ENCODE measurements around the gene VPS45. TPM values are rescaled to one million over a fixed set of nuclear protein-coding genes. Genes with fewer than 3 reads are reported as not detected.
A peak's percentile ranks its signal among the peaks of the same experiment; 100 is the strongest.

The VPS45 gene
- total and polyA plus RNA-seq, 2 of the 13 experiments (the other 11 are each of a cell fraction or from before 2014, with no cell fraction given): 15.2 to 25.2 TPM

- TF ChIP-seq GLMP (CRISPR knock-in tag; IDR thresholded peaks at IDR 0.05; ENCODE audit: borderline replicate concordance) (no peak), ATF2 (CRISPR knock-in tag; IDR thresholded peaks at IDR 0.05) (peak; percentile 56; the same call in 1 of the 2 replicates), RFX3 (CRISPR knock-in tag; IDR thresholded peaks at IDR 0.05) (no peak), ELF3 (CRISPR knock-in tag; IDR thresholded peaks at IDR 0.05) (no peak; the same call in 1 of the 2 replicates), NAIF1 (CRISPR knock-in tag; IDR thresholded peaks at IDR 0.05; ENCODE audit: borderline replicate concordance) (peak; percentile 56; the same call in 1 of the 2 replicates), ZNF124 (CRISPR knock-in tag; IDR thresholded peaks at IDR 0.05) (no peak), ZNF235 (CRISPR knock-in tag; IDR thresholded peaks at IDR 0.05; ENCODE audit: borderline replicate concordance) (peak; percentile 32; the same call in 1 of the 2 replicates), RBAK (CRISPR knock-in tag; IDR thresholded peaks at IDR 0.05) (peak; percentile 46; the same call in 1 of the 2 replicates), POLR2G (IDR thresholded peaks at IDR 0.05; ENCODE audit: low read depth, low read length) (peak; percentile 75), CEBPG (CRISPR knock-in tag; IDR thresholded peaks at IDR 0.05) (peak; percentile 95), BCL3 (CRISPR knock-in tag; IDR thresholded peaks at IDR 0.05) (peak; percentile 83; the same call in 1 of the 2 replicates), SALL1 (CRISPR knock-in tag; IDR thresholded peaks at IDR 0.05) (peak; percentile 76), TARDBP (CRISPR knock-in tag; IDR thresholded peaks at IDR 0.05) (peak; percentile 68), SP2 (CRISPR knock-in tag; IDR thresholded peaks at IDR 0.05) (peak; percentile 66; the same call in 1 of the 2 replicates), HOXD1 (CRISPR knock-in tag; IDR thresholded peaks at IDR 0.05) (no peak; the same call in 1 of the 2 replicates), ZNF205 (CRISPR knock-in tag; IDR thresholded peaks at IDR 0.05) (no peak; the same call in 1 of the 2 replicates), SRSF4 (IDR thresholded peaks at IDR 0.05; ENCODE audit: low read depth, low read length, poor library complexity, severe bottlenecking) (no peak), ZNF543 (CRISPR knock-in tag; IDR thresholded peaks at IDR 0.05) (0 out of 2 replicates have a peak, but pooled peaks have one; percentile 65), ZNF768 (CRISPR knock-in tag; IDR thresholded peaks at IDR 0.05) (peak; percentile 65; the same call in 1 of the 2 replicates), NFIC (IDR thresholded peaks at IDR 0.05; ENCODE audit: low read length) (peak; percentile 63), HES4 (CRISPR knock-in tag; IDR thresholded peaks at IDR 0.05; ENCODE audit: borderline replicate concordance) (peak; percentile 30; the same call in 1 of the 2 replicates), ZNF333 (CRISPR knock-in tag; IDR thresholded peaks at IDR 0.05; ENCODE audit: borderline replicate concordance) (peak; percentile 59; the same call in 1 of the 2 replicates), CREB1 (IDR thresholded peaks at IDR 0.05) (peak; percentile 58), CREB1 (CRISPR knock-in tag; IDR thresholded peaks at IDR 0.05) (peak; percentile 88)
- TF ChIP-seq, protein P1, sequence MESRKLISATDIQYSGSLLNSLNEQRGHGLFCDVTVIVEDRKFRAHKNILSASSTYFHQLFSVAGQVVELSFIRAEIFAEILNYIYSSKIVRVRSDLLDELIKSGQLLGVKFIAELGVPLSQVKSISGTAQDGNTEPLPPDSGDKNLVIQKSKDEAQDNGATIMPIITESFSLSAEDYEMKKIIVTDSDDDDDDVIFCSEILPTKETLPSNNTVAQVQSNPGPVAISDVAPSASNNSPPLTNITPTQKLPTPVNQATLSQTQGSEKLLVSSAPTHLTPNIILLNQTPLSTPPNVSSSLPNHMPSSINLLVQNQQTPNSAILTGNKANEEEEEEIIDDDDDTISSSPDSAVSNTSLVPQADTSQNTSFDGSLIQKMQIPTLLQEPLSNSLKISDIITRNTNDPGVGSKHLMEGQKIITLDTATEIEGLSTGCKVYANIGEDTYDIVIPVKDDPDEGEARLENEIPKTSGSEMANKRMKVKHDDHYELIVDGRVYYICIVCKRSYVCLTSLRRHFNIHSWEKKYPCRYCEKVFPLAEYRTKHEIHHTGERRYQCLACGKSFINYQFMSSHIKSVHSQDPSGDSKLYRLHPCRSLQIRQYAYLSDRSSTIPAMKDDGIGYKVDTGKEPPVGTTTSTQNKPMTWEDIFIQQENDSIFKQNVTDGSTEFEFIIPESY (CRISPR knock-in tag; IDR thresholded peaks at IDR 0.05): no peak
These were observed at the start of gene VPS45 (continued) for GRCh38 chr1:150067184-150068108.

Measured in HepG2 (cell line).